Stimulated activated CD8-positive, alpha-beta memory T cell treated with anti-CD3 and anti-CD28 coated beads, Interleukin-15, amount 100 ng/mL, for 24 hours (primary cell): ENCODE measurements around the gene FBXW8.

ENCODE experiments used
- DNase-seq: peaks from one replicate; pipeline ENCODE4 v3.0.0-alpha.2; 2020; ENCODE audit warnings: low read depth

Gene FBXW8

DNA sequence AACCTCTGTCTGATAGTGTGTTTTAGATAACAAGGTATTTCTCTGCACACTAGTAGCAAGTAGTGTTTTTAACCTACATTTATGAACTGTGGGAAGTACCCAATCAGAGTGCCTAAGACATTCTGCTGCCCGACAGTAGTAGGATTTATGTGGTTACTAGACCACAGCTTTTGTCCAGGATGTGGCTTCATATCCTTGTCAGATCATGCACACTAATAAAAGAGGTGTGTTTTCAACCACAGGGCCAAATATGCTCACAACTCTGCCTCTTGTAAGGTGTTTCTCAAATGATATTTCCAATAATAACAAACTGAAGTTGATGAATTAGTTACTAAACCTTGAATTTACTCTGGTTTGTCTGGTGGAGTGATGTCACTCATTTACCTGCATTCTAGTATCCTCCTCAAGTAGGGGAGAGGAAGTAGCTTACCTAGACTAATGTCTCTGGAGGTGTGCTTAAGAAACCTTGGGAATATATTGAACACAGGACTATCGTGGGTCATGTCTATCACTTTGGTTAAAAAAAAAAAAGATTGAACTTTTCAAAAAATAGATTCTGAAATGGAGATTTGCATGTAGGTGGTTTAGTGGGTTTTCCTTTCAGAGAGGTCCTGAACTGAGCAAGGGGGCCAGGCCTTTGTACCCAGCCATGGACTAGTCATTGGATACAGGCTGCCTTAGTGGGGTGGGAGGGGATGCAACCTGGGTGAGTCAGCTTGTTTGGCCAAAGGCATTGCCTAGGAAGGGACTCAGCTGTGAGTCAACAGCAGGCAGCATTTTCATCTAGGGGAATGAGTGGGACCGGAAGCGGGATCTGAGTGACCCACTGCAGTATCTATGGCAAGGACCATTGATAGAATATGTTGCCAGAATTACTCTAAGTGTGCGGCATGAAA, 14.1 kb downstream of the FBXW8 start:
- no peak for DNase-seq

DNA sequence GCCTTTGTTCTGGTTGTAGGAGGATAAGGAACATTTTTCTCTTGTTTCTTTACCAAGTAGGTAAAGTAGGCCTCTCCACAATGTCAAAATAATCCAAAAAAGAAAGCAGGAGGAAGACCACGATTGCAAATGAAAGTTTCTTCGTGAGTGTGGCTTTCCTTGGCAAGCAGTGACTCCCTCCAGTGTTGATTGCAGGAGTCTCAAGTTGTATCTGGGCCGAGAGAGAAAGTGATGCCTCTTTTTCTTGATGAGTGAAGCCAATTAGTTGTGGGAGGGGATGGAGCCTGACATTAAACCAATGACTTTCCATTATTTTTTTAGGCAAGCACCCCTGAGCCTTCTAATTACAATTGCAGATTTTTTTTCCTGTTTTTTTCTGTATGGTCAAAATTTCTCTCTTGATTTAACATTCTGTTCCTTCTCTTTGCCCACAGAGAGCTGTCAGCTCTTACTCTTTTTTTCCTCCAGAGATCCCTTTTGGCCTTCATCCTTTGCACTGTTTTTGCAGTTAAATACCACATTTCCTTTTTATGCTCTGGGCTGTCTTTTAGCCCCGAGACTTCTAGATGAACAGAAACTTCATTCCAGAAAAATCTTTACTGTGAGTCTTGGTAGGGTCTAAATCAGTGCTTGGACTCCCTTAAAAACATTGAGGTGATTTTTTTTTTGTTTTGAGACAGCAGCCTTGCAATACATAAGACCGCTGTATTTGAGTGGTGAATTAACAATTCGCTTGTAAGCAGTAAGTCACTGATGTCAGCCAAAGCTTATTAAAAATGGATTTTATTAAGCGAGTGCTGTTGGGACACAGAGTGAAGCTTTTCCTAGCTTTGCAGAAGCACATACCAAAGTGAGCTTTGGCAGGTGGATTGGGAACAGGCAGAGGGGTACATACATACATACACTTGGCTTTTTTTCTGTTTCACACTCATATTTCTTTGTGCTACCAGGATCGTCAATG, 15.8 kb downstream of the FBXW8 start:
- no peak for DNase-seq

DNA sequence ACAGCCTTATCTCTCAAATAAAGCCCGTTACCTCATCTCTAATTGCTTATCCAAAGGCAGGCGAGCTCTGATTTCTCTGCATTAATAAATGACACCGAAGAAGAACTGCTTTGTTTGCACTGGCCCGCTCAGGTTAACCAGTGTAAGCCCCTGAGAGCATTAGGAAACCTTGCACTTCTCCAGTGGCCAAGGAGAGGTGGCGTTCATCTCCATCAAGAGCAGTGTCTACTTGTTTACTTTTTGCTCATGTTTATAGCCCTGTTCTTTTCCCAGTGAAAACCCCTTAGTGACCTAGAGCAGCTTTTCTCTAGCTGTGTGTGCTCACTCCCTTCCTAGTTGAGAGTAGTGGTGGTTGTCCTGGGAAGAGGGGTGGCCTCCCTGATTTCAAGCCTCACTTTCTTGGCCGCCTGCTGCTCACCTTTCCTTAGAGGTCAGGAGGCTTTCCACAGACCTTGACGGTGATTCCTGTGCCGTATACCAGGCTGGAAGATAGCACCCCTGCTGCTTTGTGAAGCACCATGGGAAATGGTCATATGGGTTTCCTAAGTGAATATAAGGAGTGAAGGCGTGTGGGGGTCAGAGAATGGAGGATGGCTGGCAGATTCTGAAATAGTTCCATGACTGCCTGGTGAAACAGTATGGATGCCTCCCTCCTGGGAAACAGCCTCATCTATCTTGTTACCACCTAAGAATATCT, 16.6 kb downstream of the FBXW8 start:
- DNase-seq: no peak

DNA sequence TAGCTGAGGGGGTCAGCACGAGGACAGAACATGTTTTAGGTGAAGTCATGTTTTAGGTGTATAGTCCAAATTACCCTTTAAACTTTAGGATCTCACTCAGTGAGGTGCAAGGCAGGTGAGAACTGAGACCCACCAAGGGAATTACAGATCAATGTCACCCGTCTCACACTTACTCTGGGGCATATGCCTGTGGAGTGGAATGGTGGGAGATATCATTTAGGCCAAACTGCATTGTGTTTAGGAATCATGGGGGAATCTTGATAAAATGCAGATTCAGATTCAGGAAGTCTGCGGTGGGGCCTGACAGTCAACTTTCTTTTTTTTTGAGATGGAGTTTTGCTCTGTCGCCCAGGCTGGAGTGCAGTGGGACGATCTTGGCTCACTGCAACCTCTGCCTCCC, 17.8 kb downstream of the FBXW8 start:
- no peak for DNase-seq

DNA sequence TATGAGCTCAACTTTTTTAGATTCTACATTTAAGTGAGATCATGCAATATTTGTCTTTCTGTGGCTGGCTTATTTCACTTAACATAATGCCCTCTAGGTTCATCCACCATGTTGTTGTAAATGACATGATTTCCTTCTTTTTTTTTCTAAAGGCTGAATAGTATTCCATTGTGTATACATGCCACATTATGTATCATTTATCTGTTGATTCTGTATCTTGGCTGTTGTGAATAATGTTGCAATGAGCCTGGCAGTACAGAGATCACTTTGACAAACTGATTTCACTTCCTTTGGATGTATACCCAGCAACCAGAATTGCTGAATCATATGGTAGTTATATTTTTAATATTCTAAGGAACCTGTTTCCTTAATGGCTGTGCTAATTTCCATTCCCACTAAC, 19.1 kb downstream of the FBXW8 start:
- no peak for DNase-seq

DNA sequence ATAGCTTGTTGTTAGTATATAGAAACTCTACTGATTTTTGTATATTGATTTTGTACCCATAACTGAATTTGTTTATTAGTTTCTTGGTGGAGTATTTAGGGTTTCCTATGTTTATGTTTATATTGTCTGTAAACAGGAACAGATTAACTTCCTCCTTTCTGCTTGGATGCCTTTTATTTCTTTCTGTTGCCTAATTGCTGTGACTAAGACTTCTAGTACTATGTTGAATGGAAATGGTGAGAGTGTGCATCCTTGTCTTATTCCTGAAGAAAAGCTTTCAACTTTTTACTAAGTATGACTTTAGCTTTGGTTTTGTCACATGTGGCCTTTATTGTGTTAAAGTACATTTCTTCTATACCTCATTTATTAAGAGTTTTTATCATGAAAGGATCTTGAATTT, 20.9 kb downstream of the FBXW8 start:
- no peak for DNase-seq

DNA sequence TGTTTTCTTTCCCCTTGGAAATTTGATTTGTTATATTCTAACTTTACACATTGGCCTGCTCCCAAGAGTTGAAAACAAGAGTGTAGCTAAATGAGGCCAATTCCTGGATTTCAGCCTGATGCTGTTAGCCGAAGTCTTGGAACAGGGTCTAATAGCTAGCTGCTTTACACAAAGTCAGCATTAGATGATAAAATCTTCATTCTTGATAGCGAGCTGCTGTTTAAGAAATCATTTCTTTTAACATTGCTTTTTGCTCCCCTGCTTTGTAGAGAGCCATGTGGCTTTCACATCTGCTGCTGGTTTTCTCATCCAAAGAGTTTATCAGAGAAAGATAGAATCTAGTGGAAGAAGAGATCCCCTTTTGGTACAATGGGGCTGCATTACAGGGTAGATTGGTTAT, 22.3 kb downstream of the FBXW8 start:
- DNase-seq: no peak

DNA sequence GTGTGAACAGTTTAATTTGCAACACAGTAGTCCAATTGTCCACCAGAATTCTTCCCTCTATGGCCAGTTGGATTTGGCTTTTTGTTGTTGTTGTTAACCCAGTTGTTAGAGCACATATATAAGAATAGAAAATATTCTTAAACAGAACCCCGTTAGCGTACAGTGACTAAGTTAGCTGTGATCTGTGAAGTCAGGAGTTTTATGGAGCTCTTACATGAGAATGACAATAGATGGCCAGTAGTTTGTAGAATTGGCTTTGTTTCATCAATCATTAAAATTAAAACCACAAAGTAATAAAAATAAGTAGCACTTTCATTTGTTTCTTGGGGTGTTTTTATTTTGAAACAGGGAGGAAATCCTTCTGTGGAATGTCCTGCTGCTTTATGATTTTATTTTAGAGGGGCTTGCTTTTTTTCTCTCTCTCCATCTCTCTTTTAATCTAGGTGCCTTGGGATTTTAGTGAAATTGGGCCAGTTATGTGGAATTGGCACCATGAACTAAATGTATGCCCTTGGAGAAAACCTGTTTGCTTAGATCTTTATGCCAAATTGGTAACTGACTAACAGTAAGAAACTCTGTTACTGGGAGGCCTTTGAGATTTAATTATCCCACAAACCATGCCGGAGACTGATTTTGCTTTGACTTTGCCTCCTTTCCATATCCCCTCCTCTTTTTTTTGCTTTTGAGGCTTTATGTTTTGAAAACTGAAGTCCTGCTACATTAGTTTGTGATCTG, 22.9 kb downstream of the FBXW8 start:
- no peak for DNase-seq

DNA sequence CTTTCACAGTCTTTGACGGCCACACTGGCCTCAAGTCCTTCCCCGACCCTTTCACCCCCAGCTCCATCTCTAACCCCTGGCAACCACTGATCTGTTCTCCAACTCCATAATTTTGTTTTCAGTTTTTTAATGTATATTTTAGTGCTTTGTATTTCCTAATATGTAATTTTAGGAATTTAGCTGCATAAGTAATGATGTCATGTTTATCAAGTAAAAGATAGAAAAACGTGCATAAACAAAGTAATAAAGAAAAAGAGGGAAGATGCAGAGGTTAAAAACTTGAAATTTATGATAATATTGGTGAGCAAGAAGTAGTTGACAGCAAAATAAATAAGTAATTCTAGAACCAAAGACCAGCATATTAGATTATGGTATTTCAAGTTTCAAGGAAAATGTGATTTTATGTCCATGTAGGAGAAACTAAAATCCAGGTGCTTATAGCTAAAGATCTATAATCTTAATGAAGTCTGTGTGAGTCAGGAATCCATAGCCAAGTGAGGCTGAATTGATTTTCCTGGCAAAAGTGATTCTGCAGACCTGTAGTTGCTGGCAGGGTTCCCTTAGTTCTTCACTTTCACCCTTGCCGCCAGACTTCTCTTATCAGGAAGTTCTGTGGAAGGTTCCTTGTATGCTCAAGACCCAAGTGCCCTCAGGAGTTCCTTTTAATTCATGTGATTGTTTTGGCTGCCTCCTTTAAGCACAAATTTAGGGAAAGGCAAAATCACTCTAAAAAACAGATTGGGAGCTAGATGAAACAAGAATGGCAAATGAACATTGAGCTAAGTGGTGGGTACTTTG, 24.4 kb downstream of the FBXW8 start:
- DNase-seq: no peak

DNA sequence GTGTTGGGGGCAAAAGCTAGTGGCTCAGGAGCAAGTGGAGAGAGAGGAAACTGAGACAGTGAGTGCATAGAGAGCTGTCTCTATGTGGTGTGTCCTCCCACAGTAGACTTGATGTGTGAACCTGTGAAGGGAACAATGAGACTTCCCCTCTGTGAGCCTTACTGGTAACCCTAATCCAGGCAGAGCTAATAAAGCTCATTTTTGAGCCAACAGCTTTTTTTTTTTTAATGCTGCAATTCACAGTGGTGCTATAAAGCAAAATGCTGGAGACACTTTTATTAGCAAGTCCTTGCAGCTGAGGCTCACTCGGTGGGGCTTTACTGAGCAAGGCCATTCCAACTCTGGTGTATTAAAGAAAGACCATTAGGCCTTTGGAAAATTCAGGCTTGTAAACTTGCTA, 26.9 kb downstream of the FBXW8 start:
- no peak for DNase-seq

DNA sequence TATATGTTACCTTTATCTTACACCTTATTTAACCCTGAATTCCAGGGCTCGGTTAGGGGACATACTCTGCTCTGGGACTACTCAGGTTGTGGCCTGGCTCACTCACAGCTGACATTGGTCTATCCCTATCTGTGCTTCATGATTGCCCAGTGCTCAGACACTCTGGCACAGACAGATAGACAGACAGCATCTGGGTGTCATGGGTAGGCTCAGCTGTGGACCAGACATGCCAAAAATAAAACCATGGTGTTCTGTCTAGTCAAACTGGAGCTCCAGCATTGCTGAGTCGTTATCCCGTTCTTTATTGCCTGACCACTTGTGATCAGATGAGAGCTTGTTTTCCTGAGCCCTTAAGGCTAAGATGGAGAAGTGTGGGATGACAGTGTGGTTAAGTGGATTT, 29.0 kb downstream of the FBXW8 start:
- DNase-seq: no peak

DNA sequence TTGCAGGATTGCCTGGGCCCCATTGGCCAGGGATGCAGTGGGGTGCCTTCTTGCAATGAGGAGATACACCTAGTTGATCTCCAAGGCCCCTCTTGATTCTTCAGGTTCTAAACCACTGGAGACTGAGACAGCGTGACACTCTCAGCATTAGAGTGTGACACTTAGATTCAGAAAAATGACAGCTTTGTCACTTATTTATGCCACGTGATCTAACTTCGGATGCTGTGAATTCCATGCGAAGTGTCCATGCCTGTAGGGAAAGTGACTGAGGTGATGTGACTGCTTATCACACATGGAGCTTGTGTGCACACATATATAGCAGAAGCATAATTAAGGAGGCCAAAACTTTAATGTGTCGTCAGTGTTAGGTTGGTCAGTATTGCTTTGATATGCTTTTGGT, 30.4 kb downstream of the FBXW8 start:
- no peak for DNase-seq

DNA sequence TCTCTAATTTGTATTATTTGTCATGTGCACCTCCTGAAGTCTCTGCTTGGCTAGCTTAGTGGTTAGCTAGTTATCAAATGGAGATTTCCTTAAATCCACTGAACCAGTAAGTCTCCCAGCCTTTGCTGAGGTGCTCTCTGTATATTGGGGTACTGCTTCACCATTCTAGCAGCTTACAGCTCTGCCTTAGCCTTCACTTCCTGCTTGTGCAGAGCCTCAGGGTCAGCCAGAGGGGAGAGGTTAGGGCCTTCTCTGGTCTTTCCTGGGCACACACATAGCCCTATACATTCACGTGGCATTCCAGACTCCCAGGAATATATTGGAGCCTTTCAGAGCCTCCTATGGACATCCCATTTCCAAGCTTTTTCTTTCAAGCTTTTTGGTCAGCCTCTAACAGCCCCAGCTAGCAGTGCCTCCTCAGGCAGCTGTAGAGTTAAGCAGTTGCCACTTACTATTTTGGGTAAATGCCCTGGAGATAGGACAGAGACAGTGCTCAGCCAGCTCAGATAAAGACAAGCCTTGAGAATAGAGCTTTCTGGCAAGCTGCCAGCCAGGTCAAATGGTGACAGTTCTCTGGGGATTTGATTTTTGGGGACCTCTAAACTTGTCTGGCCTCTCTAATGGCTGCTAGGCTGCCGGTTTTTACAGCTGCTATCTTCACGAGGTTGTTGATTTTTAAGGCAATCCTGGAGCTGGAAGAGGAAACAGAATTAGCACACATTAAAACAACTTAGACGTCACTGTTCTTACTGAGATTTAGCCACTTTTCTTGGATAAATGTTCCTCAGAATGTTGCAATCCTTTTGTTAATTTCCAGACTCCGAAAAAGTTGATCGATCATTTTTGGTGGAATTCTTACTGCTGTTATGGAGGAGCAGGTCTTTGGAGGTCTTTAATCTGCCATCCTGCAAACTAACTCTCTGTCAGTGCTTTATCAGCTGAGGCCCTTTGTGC, 32.9 kb downstream of the FBXW8 start:
- DNase-seq: no peak

DNA sequence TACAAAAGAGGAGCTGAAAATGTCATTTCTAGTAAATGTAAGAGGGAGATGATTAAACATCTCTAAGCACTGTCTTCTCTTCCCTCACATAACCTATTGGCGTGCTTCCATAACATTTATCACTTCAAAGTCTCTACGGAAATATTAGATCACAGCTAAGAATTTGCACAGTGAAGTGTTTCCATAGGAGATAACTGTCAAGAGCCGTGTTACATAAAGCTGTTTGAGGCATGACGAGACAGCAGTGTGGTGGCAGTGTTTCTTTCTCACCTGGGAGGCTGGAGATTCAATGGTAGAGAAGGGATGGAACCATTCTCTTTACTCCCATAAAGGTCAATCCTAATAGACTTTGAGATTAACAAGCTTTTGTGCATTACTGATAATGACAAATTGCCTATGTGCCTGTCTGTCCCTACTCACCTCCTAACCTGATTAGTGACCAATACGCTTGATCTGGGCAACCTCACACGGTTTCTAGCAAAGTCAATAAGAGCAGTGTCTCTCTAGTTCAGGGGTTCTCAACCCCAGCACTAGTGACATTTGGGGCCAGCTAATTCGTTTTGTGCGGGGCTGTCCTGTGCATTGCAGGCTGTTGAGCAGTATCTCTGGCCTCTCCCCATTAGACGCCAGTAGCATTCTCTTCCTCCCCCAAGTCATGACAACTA, 35.3 kb downstream of the FBXW8 start:
- no peak for DNase-seq

DNA sequence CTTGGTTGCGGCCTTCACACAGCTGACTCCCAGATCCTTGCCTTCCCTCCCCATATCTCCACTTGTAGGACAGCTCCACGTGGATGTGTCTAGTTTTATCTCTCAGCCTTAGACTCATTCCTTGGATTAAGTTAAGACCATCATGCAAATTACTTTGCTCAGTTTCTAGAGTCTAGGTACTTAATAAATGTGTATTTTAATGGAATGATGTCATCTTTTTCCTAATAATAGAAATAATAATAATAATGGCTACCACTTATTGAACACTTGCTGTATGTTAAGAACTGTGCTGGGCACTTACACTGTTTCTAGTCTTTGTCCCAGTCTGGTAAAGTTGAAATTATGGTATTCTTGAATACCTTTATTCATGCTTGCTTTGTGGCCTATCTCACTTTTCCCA, 37.5 kb downstream of the FBXW8 start:
- no peak for DNase-seq

DNA sequence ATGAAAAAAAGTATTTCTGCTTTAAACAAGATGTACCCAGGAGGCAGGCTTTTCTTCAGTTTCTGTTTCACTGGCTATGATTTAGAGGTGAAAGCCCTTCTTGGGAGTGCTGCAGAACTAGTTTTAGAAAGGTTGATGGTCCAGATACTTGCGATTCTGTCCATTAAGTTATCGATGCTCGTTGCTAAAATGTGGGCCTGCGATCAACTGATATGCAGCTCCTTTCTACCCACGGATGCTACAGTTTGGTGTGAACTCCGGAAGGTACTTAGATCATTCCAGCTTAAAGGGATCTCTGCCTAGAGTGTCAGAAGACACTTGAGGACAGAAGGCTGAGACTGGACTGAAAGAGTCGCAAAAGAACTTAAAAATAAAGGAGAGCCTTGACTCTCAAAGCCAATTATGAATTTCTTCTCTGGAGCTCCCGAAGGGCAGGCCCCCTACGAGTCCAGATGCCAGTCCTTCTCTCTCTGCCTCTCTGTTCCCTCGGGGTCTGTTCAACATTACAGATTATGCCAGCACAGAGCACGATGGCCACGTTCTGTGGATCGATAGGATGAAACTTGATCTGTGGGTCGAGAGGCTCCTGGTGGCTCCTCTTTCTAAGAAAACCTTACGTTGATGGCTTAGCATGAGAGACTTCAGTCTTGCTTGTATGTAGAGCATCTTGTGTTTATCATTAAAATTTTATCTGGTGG, 40.0 kb downstream of the FBXW8 start:
- no peak for DNase-seq

DNA sequence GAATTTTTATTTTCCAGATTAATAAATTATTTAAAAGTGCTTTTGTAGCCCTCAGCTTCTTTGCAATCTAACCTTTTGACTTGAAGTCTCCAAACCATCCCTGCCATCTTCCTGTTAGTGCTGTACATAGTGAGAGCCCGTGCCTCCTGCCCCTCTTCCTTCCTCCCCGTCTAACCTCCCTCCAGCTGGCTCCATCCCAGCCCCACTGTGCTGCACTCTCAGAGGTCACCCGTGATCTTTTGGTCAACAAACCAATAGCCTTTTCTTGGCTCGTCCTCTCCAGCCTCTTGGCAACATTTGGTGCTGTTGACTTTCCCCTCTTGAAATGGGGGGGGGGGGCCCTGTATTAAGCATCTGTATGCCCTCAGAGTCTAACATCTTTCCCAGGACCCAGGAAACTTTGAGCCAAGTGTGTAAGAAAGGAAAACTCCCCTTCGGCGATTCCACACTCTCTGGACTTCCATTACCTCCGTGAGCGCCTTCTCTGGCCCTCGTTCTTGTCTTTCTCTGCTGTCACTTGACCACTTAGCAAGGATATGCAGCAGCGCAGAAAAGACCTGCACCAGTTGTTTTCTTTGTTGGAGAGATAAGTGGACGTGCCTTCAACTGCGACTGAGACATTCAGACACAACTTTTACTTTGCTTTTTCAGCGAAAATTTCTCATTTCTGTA, 44.1 kb downstream of the FBXW8 start:
- no peak for DNase-seq
